Stimulated activated naive CD8-positive, alpha-beta T cell treated with anti-CD3 and anti-CD28 coated beads, Interleukin-15, amount 100 ng/mL, for 72 hours (primary cell): ENCODE measurements around the gene CYP19A1.

Source experiments
- ATAC-seq: fragments of 150-1000 bp; cut with Tn5 transposase; 2 replicates; pipeline ENCODE4 v1.10.0; 2021; ENCODE audit warnings: mild to moderate bottlenecking, moderate library complexity
- DNase-seq, 2 donors: peaks; one replicate each; pipeline ENCODE4 v3.0.0; 2021 to 2022
- H3K27ac Mint-ChIP-seq, 2 donors: one replicate each; pipeline ENCODE4 v1.8.0; 2022; ENCODE audit warnings: mild to moderate bottlenecking in 2 of 2, mixed read lengths in 2 of 2, moderate library complexity in 2 of 2
- H3K27me3 Mint-ChIP-seq: one replicate; pipeline ENCODE4 v1.8.0; 2022; ENCODE audit warnings: mixed read lengths
- H3K4me1 Mint-ChIP-seq: one replicate; pipeline ENCODE4 v1.8.0; 2022; ENCODE audit warnings: mild to moderate bottlenecking, mixed read lengths
- H3K4me3 Mint-ChIP-seq, 2 donors: one replicate each; pipeline ENCODE4 v1.8.0; 2022; ENCODE audit warnings: mild to moderate bottlenecking in 2 of 2, mixed read lengths in 2 of 2, moderate library complexity in 1 of 2
- H3K9me3 Mint-ChIP-seq, 2 donors: one replicate each; pipeline ENCODE4 v1.8.0; 2022; ENCODE audit warnings: mixed read lengths in 2 of 2

Gene CYP19A1

GRCh38 chr15:51342227-51342999, 4.0 kb upstream of the CYP19A1 start:
- Mint-ChIP-seq H3K4me3 (no peak overlapping the region), H3K9me3 (no peaks in the 10 kb centered on the region), H3K27me3 (peaks cover 36% of the 10 kb centered on the region), H3K27ac (no peak overlapping the region), H3K4me1 (no peaks in the 10 kb centered on the region)
- ATAC-seq (no peak), DNase-seq (no peak)

- Mint-ChIP-seq H3K27ac (no peak within 1 kb of the TSS), H3K4me3 (no peak within 1 kb of the TSS), H3K9me3 (no peaks in the 10 kb centered on the region), H3K27me3 (peaks cover 36% of the 10 kb centered on the region), H3K4me1 (no peaks in the 10 kb centered on the region)
- no peak for DNase-seq
- no peak for ATAC-seq
Observed at GRCh38 chr15:51341366-51342226, 3.2 kb upstream of the CYP19A1 start, which contains the start of gene GLDN. Gene GLDN, plus strand, starts transcription at chr15:51341655. Its CDS starts 30 bp downstream, at chr15:51341685.

- no peaks in the 10 kb centered on the region for H3K9me3 Mint-ChIP-seq
- H3K27ac Mint-ChIP-seq, result no peak overlapping the region
- DNase-seq, result no peak
- peaks cover 14% of the 10 kb centered on the region for H3K27me3 Mint-ChIP-seq
- no peak for ATAC-seq
- no peaks in the 10 kb centered on the region for H3K4me1 Mint-ChIP-seq
- H3K4me3 Mint-ChIP-seq, result no peak overlapping the region
Observed at GRCh38 chr15:51335538-51336410, 2.6 kb downstream of the CYP19A1 start.

GRCh38 chr15:51335087-51335486, 3.3 kb downstream of the CYP19A1 start:
- no peaks in the 10 kb centered on the region for H3K9me3 Mint-ChIP-seq
- H3K4me3 Mint-ChIP-seq, result no peak overlapping the region
- ATAC-seq (no peak), DNase-seq (no peak)
- no peak overlapping the region for H3K27ac Mint-ChIP-seq
- H3K4me1 Mint-ChIP-seq, result no peaks in the 10 kb centered on the region
- H3K27me3 Mint-ChIP-seq, result peaks cover 7% of the 10 kb centered on the region

GRCh38 chr15:51334011-51334451, 4.4 kb downstream of the CYP19A1 start:
- Mint-ChIP-seq H3K27me3 (no peaks in the 10 kb centered on the region), H3K27ac (no peak overlapping the region), H3K4me3 (no peak overlapping the region), H3K9me3 (no peaks in the 10 kb centered on the region), H3K4me1 (no peaks in the 10 kb centered on the region)
- ATAC-seq (no peak), DNase-seq (no peak)

GRCh38 chr15:51333571-51333970, 4.8 kb downstream of the CYP19A1 start:
- DNase-seq (no peak), ATAC-seq (no peak)
- no peak overlapping the region for H3K27ac Mint-ChIP-seq
- H3K4me3 Mint-ChIP-seq, result no peak overlapping the region
- no peaks in the 10 kb centered on the region for H3K9me3 Mint-ChIP-seq
- H3K4me1 Mint-ChIP-seq, result no peaks in the 10 kb centered on the region
- H3K27me3 Mint-ChIP-seq, result no peaks in the 10 kb centered on the region

- Mint-ChIP-seq H3K27me3 (no peaks in the 10 kb centered on the region), H3K4me3 (no peak overlapping the region), H3K4me1 (no peaks in the 10 kb centered on the region), H3K9me3 (no peaks in the 10 kb centered on the region), H3K27ac (no peak overlapping the region)
- DNase-seq (no peak), ATAC-seq (no peak)
Observed at GRCh38 chr15:51332206-51333147, 5.9 kb downstream of the CYP19A1 start.

GRCh38 chr15:51331141-51331540, 7.3 kb downstream of the CYP19A1 start:
- H3K27me3 Mint-ChIP-seq, result no peaks in the 10 kb centered on the region
- H3K4me3 Mint-ChIP-seq, result no peak overlapping the region
- H3K4me1 Mint-ChIP-seq, result no peaks in the 10 kb centered on the region
- no peaks in the 10 kb centered on the region for H3K9me3 Mint-ChIP-seq
- ATAC-seq, result no peak
- no peak overlapping the region for H3K27ac Mint-ChIP-seq
- DNase-seq, result no peak

- Mint-ChIP-seq H3K27ac (no peak overlapping the region), H3K9me3 (no peaks in the 10 kb centered on the region), H3K27me3 (peaks cover under 1% of the 10 kb centered on the region), H3K4me3 (no peak overlapping the region), H3K4me1 (no peaks in the 10 kb centered on the region)
- DNase-seq (no peak), ATAC-seq (no peak)
Observed at GRCh38 chr15:51328926-51329325, 9.5 kb downstream of the CYP19A1 start.

- Mint-ChIP-seq H3K4me3 (no peak overlapping the region), H3K27ac (no peak overlapping the region), H3K9me3 (no peaks in the 10 kb centered on the region), H3K4me1 (no peaks in the 10 kb centered on the region), H3K27me3 (peaks cover 12% of the 10 kb centered on the region)
- ATAC-seq (no peak), DNase-seq (no peak)
Observed at GRCh38 chr15:51327081-51327480, 11.3 kb downstream of the CYP19A1 start.

GRCh38 chr15:51325167-51325566, 13.2 kb downstream of the CYP19A1 start:
- no peak overlapping the region for H3K4me3 Mint-ChIP-seq
- H3K27me3 Mint-ChIP-seq, result peaks cover 20% of the 10 kb centered on the region
- H3K4me1 Mint-ChIP-seq, result no peaks in the 10 kb centered on the region
- ATAC-seq, result no peak
- DNase-seq, result no peak
- no peaks in the 10 kb centered on the region for H3K9me3 Mint-ChIP-seq
- no peak overlapping the region for H3K27ac Mint-ChIP-seq

- peaks cover 20% of the 10 kb centered on the region for H3K27me3 Mint-ChIP-seq
- no peak overlapping the region for H3K4me3 Mint-ChIP-seq
- no peaks in the 10 kb centered on the region for H3K9me3 Mint-ChIP-seq
- ATAC-seq (no peak), DNase-seq (no peak)
- H3K4me1 Mint-ChIP-seq, result no peaks in the 10 kb centered on the region
- H3K27ac Mint-ChIP-seq, result no peak overlapping the region
Observed at GRCh38 chr15:51323749-51324148, 14.6 kb downstream of the CYP19A1 start.

GRCh38 chr15:51322621-51323296, 15.6 kb downstream of the CYP19A1 start:
- no peaks in the 10 kb centered on the region for H3K9me3 Mint-ChIP-seq
- no peak overlapping the region for H3K27ac Mint-ChIP-seq
- H3K4me3 Mint-ChIP-seq, result no peak overlapping the region
- no peak for ATAC-seq
- H3K27me3 Mint-ChIP-seq, result peaks cover 20% of the 10 kb centered on the region
- no peak for DNase-seq
- no peaks in the 10 kb centered on the region for H3K4me1 Mint-ChIP-seq

- Mint-ChIP-seq H3K4me1 (no peaks in the 10 kb centered on the region), H3K9me3 (no peaks in the 10 kb centered on the region), H3K4me3 (no peak overlapping the region), H3K27me3 (peaks cover 20% of the 10 kb centered on the region), H3K27ac (peak overlapping the region in 1 of 2 donors; percentile 13)
- ATAC-seq (no peak), DNase-seq (no peak)
Observed at GRCh38 chr15:51321316-51321715, 17.1 kb downstream of the CYP19A1 start.
